Hepatocyte (in vitro differentiated cells): Measurements from ENCODE around the gene MAGI2.

ENCODE experiments used
- CTCF ChIP-seq: fragments of 200-600 bp; sonication (generic); IDR thresholded peaks from 2 replicates; pipeline ENCODE4 v1.5.1; 2016; ENCODE audit warnings: antibody characterized with exemption, mild to moderate bottlenecking; ENCODE audit not compliant: poor library complexity
- EZH2 ChIP-seq: fragments of 200-600 bp; sonication (generic); IDR thresholded peaks from 2 replicates; pipeline ENCODE4 v1.6.1; 2016; ENCODE audit warnings: antibody characterized with exemption, mild to moderate bottlenecking, borderline replicate concordance
- EZH2phosphoT487 ChIP-seq: fragments of 200-600 bp; sonication (generic); IDR thresholded peaks from one replicate; pipeline ENCODE4 v1.6.1; 2018; ENCODE audit warnings: antibody characterized with exemption, mild to moderate bottlenecking, low read depth, moderate library complexity; ENCODE audit not compliant: unreplicated experiment, severe bottlenecking

- TF ChIP-seq CTCF, result no peak
- TF ChIP-seq EZH2, result no peak
- TF ChIP-seq EZH2phosphoT487, result no peak
Observed at GRCh38 chr7:78702770-78703169, 750.7 kb downstream of the MAGI2 start.
